Kidney tubule cell (primary cell): ENCODE data around the gene ZFYVE21.

Experiments
- DNase-seq: peaks from one replicate; pipeline ENCODE4 v3.0.0-alpha.2; 2018; ENCODE audit warnings: low spot score

The ZFYVE21 gene

GRCh38 chr14:103692159-103692558 is 23.5 kb upstream of the ZFYVE21 start:
- DNase-seq = no peak

DNA sequence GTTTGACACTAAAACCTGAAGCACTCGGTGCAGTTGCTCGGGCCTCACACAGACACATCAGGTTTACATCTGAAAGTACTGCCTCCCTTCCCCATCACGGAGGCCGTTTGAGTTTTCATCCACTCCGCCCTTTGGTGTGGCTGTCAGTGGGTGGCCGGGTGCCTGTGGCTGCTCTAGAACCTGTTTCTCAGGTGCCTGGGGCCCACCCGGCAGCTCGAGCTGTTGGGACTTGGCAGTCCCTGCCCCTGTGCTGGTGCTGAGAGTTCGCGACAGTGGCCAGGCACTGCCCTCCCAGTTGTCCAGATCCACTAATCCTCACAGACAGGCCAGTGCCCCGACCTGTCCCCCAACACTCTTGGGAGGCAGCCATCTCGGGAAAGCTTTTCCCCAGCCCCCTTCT is 22.7 kb upstream of the ZFYVE21 start:
- DNase-seq = no peak

DNA sequence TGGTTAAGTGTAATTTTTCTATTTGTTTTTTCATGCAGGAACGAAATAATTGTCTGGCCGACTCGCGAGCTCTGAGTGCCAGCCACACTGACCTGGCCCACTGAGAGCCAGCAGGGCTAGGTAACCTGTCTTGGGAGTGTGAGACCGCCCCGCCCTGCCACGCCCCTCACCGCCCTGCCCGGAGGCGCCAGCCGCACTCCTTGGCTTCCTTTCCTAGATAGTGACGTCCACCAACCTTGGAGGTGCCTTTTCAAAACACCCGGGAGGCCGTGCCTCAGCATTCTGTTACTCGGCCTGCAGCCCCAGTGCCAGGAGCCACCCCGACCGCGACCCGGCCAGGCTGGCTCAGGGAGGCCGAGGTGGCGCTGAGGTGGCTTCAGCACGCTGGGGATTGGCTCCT is 22.1 kb upstream of the ZFYVE21 start:
- no peak for DNase-seq

DNA sequence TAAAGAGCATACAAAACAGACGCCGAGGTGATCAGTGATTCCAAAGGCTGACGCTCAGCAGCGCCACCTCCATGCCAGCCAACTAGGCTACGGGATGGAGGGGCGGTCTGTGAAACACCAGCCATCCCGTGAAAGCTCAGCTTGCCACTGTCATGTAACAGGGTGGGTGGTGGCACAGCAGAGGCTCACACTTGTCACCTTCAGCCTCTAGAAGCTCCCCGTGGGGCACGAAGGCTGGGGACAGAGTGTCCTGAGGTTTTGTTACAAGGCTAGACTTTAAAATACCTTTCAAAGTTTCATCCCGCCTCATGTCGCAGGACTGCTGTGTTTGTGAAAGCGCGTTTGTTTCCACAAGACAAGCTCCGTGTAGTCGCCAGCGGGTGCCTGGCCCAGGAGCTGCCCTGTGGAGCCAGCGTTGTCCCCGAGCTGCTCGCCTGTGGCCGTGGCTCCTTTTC is 21.0 kb upstream of the ZFYVE21 start:
- DNase-seq = no peak

DNA sequence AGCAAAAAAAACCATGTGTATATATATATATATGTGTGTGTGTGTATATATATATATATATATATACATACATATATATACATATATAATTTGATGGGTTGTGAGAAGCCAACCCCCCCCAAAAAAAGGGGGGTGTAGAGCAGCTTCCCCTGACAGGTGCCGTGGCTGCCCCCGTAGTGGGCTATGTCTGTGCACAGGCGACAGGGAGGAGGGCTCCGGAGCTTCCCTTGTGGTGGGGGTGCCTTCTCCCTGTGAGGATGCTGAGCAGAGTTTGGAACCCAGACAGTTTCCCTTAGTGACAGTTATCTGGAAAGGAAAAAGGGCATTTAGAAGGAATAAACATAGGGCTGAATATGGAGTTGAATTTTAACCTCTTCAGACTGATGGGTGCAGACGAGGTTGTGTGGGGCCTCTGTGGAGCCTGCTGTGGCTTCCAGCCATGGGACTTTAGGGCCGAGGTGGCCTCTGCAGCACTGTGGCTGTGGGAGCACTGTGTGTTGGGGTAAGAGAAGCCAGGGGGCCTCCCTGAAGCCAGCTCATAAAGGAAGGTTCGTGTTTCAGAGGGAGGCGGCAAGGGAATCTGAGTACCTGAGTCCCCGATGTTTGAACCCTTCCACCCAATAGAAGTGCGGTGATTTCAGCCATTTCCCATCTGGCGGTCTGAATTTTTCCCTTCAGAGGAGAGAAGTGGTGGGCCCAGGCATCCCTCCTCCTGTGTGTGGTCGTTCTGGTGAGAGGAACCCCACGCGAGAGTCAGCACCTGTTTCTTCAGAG is 20.1 kb upstream of the ZFYVE21 start:
- no peak for DNase-seq

- no peak for DNase-seq
Measured at GRCh38 chr14:103696070-103696402, 19.6 kb upstream of the ZFYVE21 start.

DNA sequence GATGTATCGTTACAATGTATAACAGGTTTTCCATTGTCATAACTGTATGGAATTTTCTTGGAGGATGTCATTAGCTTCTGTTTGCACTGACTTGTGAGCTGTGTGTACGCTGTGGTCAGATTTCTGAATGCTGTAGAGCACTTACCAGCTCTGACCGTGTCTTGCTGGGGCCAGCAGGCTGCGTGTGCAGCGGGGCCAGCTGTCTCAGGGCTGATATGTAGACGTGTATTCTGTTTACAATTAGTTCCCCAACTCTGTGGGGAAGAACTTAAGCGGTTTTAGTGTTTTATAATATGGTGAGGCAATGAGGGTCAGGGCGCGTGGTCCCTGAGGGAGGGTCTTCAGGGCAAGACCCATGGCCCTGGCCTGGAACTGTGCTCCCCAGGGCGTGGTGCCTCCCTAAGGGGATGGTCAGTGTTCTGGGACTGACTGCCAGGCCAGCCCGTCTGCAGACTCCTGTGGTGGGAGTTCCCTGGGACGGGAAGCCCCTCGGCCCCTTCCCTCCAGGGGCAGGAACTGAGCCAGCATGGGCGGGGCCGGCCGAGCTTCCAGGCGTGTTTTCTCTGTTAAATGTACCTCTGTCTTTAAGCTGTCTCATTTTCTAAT is 19.0 kb upstream of the ZFYVE21 start:
- DNase-seq = no peak

GRCh38 chr14:103697206-103697602 is 18.4 kb upstream of the ZFYVE21 start:
- DNase-seq = no peak

- DNase-seq = no peak
Measured at GRCh38 chr14:103697603-103698379, 17.8 kb upstream of the ZFYVE21 start.

DNA sequence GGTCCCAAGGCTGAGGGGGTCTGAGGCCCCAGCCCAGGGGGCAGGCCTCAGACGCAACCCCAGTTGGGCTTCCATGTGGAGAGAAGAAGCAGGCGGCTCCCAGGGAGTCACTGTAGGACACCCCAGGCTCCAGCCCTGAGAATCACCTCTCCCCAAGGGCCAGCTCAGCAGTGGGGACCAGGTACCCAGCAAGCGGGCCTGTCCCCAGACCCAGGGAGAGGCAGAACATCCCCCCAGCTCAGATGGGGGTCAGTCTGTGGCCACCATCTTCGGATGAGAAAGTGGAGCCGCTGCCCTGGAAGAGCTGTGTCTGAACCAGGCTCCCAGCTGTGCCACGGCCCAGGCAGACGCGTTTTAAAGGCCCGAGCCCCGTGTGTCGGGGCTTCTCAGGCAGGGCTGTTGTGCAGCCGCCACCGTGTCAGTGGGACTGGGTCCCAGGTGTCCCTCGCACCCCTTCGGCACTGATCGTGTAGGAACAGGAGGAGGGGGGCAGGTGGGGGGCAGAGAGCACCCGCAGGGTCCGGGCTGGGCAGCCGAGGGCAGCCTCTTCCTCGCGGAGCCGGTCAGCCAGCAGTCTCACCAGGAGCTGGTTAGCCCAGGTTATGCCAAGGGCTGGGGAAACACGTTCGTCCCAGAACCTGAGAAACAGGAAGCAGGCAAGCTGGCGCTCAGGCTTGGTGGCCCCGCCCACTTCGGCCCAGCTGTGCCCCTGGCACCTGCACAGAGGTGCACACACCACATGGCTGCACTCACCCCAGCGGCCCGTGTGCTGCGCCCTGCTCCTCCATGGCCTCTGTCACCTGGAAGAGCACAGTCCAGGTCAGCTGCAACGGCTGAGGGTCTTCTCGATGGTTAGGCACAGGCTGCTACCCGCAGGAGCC is 17.0 kb upstream of the ZFYVE21 start:
- peak; percentile 21 for DNase-seq

- no peak for DNase-seq
Measured at GRCh38 chr14:103699261-103699661, 16.3 kb upstream of the ZFYVE21 start.

- DNase-seq = no peak
Measured at GRCh38 chr14:103699901-103700752, 15.5 kb upstream of the ZFYVE21 start.

DNA sequence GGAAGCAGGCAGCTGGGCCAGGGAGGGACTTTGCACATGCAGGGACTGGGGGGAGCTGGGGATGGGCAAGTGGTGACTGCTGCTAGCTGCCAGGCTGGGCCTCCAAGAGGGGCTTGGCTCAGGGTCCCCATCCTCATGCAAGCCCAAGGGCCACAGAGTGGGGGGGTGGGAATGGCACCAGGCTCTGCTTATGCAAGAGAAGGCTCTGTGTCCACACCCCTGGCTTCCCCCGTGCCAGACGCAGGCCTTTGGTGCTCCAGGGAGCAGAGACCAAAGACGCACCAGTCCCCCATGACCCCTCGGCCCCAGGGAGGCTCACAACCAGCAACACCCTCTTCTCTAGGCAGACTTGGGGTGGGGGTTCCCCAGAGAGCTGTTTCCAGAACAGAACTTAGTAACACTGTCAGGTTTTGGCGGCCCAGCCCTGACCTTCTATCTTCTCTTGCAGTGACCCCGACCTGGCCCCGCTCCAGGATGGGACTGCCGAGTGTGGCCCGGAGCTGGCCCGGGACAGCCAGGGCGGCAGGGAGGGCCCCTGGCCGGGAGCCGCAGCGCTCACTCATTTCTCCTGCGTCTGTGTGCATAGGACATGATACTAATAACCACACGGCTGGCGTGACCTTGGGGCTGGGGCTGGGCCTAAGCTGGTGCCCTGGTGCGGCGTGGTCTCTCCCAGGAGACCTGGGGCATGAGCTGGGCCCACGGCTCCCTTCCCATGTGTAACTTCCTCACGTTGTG is 14.7 kb upstream of the ZFYVE21 start:
- no peak for DNase-seq

- no peak for DNase-seq
Measured at GRCh38 chr14:103702095-103702494, 13.5 kb upstream of the ZFYVE21 start.

DNA sequence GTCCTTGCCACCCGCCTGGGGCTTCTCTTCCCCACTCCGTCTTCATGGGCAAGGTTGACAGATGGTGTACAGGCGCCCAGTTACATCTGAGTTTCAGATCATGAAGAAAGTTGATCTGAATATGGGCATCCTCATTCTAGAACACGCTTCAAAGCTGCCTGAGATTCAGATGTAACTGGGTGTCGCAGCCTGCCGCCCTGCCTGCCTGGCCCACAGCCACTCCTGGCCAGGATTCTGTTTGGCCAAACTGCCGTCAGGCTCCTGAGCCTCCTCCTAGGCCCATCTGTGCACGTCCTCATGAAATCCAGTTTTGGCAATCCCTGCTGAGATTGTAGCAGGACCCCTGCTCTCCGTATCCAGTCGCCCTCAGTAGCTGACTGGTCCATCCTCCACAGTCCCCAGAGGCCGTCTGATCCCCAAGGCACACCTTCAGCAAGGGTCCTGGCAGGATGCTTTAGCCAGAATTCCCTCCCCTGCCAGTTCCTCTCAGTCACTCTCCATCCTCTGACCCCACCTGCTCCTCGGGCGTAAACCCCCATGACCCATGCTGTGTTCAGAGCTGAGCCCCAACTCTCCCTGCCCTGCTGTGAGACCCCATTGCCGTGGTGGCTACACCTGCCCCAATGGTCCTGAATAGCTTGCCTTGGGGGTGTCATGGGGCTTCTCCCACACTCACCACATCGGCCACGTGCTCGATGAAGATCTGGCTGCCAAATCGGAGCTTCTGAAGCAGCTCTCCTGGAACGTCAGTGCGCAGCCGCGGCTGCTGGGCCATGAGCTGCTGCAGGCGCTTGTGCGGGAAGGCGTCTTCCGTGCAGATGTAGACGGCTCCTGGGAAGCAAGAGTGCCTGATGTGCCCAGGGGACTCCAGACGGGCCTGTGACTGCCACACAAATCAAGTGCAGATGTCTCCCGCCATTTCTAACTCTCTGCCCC is 12.8 kb upstream of the ZFYVE21 start:
- DNase-seq = no peak

DNA sequence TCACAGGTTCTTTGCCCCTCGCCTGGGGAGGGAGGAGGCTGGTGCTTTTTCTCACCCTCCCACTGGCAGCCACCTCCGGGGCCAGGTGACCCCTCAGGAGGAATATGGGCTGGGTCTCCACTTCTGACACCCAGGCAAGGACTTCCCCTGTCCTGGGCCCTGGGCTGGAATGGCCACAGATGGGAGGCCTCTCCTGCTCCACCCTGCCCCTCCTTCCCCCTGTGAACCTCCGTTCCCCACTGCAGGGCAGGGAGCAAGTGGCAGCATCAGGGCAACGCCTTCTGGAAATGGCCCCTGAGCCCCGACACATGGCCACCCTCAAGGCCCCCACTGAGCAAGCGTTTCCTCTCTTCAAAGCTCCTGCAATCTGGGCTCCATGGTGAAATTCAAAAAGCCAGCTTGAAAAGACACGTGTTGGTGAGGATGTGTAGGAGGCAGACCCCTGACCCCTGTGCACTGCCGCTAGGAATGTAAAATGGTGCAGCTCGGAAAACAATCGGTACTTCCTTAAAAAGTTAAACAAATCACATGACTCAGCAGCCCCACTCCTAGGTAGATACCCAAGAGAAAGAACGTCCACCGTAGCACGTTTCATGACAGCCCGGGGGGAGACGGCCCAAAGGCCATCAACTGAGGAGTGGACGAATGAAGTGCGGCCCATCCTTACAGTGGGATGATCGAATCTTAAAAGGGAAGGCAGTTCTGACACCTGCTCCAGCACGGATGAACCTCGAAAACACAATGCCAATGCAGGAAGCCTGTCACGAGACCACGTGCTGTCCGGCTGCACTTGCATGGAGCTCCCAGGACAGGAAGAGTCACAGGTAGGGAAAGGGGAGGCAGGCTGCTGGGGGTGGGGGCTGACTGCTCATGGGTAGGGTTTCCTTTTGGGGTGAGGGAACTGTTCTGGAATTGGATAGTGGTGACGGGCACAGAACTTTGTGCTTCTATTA is 11.9 kb upstream of the ZFYVE21 start:
- DNase-seq = no peak

DNA sequence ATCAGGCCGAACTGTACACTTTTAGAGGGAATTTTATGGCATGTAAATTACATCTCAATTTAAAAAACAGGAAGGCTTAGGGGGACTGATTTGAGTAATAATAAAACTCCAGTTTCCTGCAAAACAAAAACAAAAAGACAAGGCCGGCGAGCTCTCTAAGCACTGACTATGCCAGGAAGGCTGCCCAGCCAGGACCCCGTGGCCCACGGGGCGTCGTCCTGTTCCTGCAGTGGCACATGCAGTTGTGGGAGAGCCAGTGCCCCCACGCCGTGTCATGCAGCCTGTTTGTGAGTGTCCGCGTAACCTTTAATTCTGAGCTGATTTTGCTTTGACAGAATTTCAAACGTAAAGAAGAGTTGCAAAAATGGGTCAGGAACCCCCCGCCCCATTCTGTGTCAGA is 10.9 kb upstream of the ZFYVE21 start:
- DNase-seq = no peak

DNA sequence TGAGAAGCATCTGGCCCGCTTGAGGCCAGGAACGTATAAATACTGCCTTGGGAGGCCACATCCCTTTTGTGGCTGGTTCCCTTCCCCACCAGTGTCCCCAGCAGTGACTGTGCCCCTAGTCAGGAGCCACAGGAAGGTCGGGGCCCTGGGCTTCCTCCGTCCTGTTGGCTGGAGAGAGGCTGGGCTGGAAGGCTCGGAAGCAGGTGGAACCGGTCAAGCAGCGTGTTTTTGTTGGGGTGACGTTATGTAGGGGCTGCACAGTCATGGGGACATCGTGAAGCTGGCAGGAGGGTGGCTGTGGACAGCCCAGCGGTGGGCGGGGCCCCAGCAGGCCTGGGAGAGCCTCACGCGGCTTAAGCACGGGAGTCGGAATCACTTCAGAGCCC is 10.5 kb upstream of the ZFYVE21 start:
- DNase-seq = no peak
